NOMO-1 treated with dmso at 0.1 percent for 144 hours (cell line): ENCODE measurements around the gene MASP2.
"Not testable (repeated sequence)": the region's sequence is repeated elsewhere in the genome, so short reads cannot be mapped to it uniquely, and the experiment has no call there.

ENCODE experiments used
- DNase-seq: peaks from one replicate; lab custom pipeline; 2025; ENCODE audit not compliant: unreplicated experiment; lab: John Stamatoyannopoulos, UW

The MASP2 gene

DNA sequence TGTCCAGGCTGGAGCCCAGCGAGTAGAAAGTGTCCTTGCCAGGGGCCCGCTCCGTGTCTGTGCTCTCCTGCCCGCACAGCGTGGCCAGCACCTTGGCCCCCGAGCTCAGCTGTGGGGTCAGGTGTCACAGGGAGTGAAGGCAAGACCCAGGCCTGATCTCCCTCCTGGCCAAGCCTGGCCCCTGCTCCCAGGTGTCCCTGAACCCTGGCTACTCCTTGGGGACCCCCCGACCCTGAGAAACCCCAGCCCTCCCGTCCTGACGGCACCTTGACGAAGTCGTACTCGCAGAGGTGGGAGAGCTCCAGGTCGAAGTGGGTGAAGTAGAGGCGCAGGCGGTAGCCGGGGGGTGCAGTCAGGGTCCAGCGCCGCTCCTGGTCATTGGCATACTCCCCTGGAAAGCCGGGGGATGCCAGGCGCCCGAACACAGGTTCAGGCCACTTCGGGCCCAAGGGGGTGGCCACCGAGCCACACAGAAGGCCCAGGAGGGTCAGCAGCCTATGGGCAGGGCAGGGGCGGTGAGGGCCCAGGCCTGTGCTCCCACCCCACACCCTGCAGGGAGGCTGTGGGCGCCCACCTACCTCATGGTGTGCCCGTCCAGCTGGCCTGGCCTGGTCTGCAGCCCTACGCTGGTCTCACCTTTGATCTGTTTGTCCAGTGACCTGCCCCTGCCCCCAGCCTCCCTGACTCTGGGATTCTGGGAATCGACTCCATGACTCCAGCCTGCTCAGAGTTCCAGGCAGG lies at the start of gene MASP2:
MASP2 (minus strand) TSS at position 615 of the 741 bp plus-strand sequence; CDS start at position 583, 32 bp downstream.
- no peak for DNase-seq

DNA sequence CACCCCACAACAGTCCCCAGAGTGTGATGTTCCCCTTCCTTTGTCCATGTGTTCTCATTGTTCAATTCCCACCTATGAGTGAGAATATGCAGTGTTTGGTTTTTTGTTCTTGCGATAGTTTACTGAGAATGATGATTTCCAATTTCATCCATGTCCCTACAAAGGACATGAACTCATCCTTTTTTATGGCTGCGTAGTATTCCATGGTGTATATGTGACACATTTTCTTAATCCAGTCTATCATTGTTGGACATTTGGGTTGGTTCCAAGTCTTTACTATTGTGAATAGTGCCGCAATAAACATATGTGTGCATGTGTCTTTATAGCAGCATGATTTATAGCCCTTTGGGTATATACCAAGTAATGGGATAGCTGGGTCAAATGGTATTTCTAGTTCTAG lies 36.7 kb upstream of the MASP2 start:
- DNase-seq = not testable (repeated sequence)

- DNase-seq = no peak
These were observed 33.9 kb upstream of the MASP2 start for GRCh38 chr1:11080931-11081330.

DNA sequence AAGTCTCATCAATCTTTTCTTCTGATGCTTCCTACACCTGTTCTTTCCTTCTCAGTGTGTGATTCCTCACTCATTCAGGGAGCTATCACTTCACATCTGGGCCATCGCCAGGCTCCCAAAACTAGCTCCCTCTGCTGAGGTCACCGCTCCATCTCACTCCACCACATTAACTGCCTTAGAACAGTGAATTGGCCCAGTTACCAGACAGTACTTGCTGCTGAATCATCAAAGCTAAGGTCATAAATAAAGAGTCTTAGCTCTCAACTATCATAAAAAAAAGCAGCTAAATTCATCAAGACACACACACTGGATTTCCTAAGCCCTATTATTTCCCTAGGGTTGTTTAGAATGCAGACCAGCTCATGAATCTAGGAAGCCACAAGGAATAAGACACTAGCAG lies 31.6 kb upstream of the MASP2 start:
- DNase-seq = no peak

GRCh38 chr1:11073398-11073797 lies 26.4 kb upstream of the MASP2 start:
- not testable (repeated sequence) for DNase-seq

GRCh38 chr1:11072216-11072917 lies 25.3 kb upstream of the MASP2 start:
- no peak for DNase-seq

DNA sequence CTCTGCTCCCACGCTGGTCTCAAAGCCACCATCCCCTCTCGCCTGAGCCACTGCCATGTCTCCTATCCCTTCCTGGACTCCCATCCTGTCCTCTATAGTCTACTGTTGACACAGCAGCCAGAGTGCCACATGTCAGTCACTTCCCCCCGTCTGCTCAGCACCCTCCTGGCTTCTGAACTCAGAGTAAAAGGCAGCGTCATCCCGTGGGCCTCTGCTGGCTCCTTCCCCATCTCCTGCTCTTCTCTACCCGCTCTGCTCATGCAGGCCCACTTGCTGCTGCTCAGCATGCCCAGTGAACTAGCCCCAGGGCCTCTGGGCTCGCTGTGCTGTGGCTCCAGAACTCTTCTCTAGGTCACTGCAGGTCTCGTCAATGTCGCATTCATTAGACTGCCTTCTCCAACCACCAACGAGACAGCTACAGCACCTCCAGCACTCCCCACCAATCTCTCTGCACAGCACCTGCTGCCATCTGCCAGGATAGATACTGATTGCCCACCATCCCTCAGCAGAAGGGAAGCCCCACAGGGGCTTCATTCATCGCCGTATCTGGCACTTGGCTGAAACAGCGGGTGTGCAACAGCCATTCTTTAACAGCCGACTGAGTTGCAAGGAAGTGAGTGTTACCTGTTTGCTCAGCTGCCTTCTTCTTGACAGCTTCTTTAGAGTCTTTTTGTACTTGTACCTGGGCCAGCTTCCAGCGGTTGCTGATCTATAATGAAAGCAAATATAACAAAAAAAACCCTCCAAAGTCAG lies 24.6 kb upstream of the MASP2 start:
- no peak for DNase-seq

GRCh38 chr1:11070876-11071275 lies 23.8 kb upstream of the MASP2 start:
- no peak for DNase-seq

DNA sequence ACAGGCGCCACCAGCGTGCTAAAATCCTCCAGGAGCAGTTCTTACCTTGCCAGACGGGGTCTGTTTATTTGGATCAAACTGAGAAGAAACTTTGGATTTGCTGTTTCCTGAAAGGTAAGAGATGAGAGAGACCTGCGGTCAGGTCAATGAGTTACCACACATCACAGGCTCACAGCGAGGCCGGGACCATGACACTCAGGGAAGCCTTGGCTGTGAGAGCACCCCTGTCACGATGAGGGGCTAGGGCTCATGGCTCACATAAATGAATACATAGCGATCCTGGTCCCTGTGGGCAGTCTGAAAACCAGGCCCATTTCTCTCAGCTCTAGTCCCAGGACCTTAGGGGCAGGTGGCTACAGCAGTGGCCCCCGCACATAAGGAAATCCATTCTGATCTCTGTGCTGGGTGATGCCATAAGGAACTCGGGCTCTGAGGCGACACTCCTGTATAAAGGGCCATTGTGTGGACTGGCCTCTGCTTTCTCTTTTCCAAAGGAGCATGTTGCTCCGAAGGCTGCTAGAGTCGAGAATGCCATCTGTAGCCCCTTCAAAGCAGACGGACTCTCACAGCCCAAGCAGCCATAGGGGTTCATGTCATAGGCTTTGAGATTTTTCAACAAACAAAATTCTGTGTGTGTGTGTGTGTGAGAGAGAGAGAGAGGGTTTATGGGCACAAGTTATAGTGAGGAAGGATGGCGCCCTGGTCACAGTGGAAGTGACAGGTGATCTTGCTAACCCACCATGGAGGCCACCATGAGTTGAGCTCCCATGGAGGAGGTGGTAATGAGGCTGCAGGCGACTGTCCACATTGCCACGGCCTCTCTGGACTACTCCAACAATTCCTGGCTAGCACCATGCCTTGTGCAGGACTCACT lies 21.8 kb upstream of the MASP2 start:
- DNase-seq = no peak

DNA sequence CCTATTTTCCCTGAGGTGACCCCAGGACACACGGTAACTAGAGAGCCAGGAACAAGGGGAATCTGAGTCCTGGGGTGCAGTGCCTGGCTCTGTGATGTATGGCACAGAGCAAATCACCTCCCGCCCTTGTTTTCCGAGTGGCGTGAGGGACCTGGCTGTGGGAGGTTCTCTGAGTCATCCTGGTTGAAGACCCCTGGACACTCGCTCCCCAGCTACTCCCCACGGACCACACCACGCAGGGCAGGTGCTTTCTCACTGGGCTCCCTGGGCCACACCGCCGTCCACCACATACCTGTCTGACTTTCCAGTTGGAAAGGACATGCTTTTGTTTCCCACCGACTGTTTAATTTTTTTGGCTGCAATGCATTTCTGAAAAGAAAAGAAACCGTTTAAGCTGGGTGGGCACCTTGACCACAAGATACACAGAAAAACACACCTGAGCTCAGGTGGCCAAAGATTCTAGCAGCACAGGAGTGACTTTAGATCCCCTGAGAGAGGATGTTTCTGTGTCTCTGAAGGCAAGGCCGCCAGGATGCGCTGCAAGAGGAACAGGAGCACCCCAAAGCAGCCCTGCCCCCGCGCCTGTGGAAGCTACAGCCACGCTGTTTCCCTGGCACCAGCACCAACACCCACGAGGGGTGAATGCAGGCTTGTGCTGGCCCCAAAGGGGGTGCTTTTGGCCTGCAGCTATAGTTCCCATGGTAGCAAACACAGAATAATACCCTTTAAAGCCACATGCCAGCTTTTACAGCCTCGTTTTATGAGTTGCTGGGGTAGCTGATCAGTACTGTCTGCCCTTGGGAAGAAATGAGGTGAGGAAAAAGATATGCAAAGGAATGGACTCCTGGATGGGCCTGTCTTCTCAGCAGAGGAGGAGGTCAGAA lies 20.9 kb upstream of the MASP2 start:
- no peak for DNase-seq

GRCh38 chr1:11065796-11066195 lies 18.8 kb upstream of the MASP2 start:
- DNase-seq = no peak

DNA sequence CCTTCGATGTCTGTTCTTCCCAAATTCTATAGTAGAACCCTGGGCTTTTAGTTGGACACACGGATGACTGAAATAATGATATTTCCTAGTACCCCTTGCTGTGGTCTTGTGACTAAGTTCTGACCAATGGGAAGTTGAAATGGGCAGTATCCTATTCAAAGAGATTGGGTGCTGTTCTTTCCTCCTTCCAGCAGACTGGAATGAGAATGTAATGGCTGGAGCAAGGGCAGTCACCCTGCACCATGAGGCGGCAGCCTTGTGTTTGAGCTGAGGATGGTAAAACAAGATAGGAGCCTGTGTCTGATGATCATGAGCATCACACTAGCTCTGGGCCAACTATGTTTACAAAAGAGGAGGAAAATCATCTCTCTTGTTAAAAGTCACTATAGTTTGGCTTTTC lies 17.9 kb upstream of the MASP2 start:
- no peak for DNase-seq

- not testable (repeated sequence) for DNase-seq
These were observed 17.0 kb upstream of the MASP2 start for GRCh38 chr1:11063937-11064537.

DNA sequence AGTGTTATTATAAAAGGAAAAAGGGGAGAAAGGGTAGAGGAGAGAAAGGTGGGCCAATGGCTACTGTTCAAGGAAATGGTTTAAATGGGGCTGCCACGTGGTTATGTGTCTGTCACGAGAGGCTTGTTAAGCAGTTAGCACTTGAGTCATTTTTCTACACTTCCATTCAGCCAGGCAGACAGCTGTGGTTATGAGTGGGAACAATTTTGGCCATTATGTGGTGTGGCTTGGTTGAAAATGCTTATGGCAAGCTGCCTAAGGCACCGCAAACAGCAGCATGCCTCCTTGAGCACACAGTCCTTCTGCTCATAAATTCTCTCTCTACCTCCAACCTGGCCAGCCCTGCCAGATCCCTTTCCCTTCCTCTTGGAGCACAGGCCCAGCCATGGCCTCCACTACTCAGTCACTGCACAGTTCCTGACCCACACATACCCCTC lies 15.9 kb upstream of the MASP2 start:
- DNase-seq = no peak

DNA sequence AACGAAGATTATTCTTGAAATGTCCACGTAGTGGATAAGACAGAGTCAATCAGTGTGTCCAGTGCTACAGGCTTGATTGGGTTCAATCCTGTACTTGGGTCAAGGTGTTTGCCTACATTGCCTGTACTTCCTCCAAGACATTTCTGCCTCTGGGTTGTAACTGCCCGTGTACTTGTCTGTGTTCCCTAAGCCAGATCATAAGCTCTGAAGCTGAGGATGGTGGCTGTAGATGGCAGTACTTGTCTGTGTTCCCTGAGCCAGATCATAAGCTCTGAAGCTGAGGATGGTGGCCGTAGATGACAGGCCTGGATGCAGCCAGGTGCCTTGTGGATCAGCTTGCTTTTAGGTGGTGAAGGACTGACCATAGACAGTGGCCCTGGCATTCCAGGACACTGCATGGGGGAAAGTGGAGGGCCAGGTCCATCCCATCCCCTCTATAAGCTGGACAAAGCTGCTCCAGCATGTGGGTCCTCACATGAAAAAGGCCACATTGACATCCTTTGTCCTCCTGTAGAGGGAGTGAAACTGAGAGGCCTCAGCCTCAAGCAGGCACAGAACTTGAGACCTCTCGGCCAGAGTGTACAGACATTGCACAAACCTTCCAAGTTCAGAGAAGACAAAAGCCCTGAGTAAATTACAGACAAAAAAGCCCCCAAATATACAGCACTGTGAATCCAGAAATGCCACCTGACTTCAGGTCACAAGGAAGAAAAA lies 14.8 kb upstream of the MASP2 start:
- DNase-seq = no peak

DNA sequence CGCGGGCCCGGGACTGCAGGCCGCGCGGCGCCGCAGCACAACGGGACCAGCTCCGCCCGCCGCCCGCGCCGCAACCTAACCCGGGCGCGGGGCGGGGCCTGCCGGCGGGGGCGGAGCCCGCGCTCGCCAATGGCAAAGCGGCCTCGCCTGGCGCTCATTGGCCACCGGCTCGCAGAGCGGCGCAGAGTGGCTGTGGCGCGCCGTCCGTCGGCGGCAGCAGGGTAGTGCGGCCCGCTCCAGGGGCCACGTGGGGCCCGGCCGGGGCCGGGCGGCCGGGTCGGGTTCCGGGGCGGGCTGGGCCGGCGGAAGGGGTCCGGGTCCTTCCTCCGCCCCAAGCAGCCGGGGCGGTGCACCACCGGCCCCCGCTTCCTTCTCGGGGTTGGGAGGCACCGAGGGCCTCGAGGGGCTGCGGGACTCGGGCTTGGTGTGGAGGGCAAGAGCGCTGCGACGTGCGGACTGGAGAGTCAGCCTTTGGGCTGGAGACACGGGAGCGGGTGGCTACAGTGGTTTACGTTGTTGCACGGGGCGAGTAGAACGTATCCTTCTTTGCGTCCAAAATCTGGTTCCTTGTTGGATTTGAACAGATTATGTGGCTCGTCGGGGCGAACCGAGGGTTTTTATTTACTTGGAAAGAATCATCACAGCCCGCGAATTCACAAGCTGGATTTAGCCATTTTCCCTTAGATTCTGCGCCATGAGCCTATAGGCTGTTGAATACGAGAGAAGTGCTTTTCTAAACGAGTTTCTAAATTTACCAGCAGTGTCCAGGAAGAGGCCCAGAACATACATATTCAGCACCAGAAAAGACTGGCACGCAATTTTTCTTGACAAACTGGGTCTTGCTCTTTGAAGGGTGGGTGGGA lies 13.2 kb upstream of the MASP2 start, which contains the start of gene SRM:
SRM (minus strand) TSS at position 51 of the 863 bp plus-strand sequence. CDS start 75 bp downstream, outside the sequence.
- peak; percentile 87 for DNase-seq

GRCh38 chr1:11059155-11059967 lies 12.3 kb upstream of the MASP2 start:
- DNase-seq = no peak
